HG03571 (cell line): ENCODE data around the gene PDLIM7.

Experiments
- ATAC-seq: cut with Tn5 transposase; IDR thresholded peaks from one replicate; pipeline ENCODE4 v1.9.1; 2021; ENCODE audit not compliant: unreplicated experiment

PDLIM7 gene

GRCh38 chr5:177524941-177525655 lies 27.7 kb upstream of the PDLIM7 start:
- ATAC-seq: no peak

- ATAC-seq: no peak
Observed at GRCh38 chr5:177524539-177524900, 27.1 kb upstream of the PDLIM7 start.

GRCh38 chr5:177523711-177524538 lies 26.5 kb upstream of the PDLIM7 start:
- no peak for ATAC-seq

- ATAC-seq: no peak
Observed at GRCh38 chr5:177520916-177521513, 23.6 kb upstream of the PDLIM7 start.

GRCh38 chr5:177520271-177520670 lies 22.9 kb upstream of the PDLIM7 start:
- ATAC-seq: no peak

GRCh38 chr5:177519463-177520235 lies 22.2 kb upstream of the PDLIM7 start:
- no peak for ATAC-seq

- ATAC-seq: peak; percentile 69
Observed at GRCh38 chr5:177516601-177517568, 19.5 kb upstream of the PDLIM7 start, which contains the start of gene DDX41. TSS of gene DDX41 (minus strand) at chr5:177516961. CDS start at chr5:177516945, 16 bp downstream.

- no peak for ATAC-seq
Observed at GRCh38 chr5:177515580-177515979, 18.2 kb upstream of the PDLIM7 start.

- ATAC-seq: no peak
Observed at GRCh38 chr5:177514541-177514940, 17.1 kb upstream of the PDLIM7 start.

GRCh38 chr5:177513500-177513899 lies 16.1 kb upstream of the PDLIM7 start:
- ATAC-seq: no peak

GRCh38 chr5:177512736-177513380 lies 15.5 kb upstream of the PDLIM7 start:
- no peak for ATAC-seq

GRCh38 chr5:177511796-177512675 lies 14.6 kb upstream of the PDLIM7 start:
- ATAC-seq: no peak

GRCh38 chr5:177511181-177511580 lies 13.8 kb upstream of the PDLIM7 start:
- no peak for ATAC-seq

GRCh38 chr5:177510567-177511053 lies 13.2 kb upstream of the PDLIM7 start:
- ATAC-seq: peak; percentile 29

- peak; percentile 27 for ATAC-seq
Observed at GRCh38 chr5:177509991-177510566, 12.7 kb upstream of the PDLIM7 start.

GRCh38 chr5:177509381-177509951 lies 12.1 kb upstream of the PDLIM7 start, which contains the start of gene DOK3:
TSS of gene DOK3 (minus strand) at chr5:177509826. CDS start at chr5:177509540, 286 bp downstream.
- no peak for ATAC-seq

- ATAC-seq: no peak
Observed at GRCh38 chr5:177508837-177509236, 11.4 kb upstream of the PDLIM7 start.
